ENCODE measurements around the gene AMACR.
"Not testable (repeated sequence)": the region's sequence is repeated elsewhere in the genome, so short reads cannot be mapped to it uniquely, and the experiment has no call there.

The AMACR gene

DNA sequence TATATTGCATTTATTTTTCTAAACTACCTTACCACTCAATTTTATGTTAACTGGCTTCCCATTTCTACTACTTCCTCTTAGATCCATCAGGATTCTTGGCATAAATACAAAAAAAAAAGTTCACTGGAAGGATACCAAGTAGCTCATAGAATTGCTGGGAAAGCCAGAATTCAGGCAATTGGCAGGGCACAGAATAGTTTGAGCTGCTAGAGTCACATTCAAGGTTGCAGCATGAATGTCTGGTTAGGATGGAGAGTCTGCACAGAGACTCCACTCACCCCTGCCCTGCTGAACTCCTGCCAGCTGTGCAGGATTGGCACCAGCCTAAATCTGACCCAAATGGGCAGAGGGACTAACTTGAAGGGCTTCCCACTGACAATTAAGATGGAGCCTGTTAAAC lies 4.9 kb upstream of the AMACR start:
- no peak for DNase-seq (ENCODE audit: low read depth)
- no peak overlapping the region for H3K4me3 ChIP-seq (ENCODE audit: low read depth, low read length)

GRCh38 chr5:34011536-34011935 lies 3.7 kb upstream of the AMACR start:
- no peak overlapping the region for H3K4me3 ChIP-seq (ENCODE audit: low read depth, low read length)
- no peak for DNase-seq (ENCODE audit: low read depth)

DNA sequence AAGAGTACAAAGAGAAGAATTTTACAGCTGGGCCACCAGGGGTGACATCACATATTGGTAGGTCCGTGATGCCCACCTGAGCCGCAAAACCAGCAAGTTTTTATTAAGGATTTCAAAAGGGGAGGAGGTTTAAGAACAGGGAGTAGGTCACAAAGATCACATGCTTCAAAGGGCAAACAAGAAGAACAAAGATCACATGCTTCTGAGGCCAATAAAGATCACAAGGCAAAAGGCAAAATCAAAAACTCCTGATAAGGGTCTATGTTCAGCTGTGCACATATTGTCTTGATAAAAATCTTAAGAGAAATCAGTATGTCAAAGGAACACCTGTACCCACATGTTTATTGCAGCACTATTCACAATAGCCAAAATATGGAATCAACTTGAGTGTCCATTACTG lies 2.3 kb upstream of the AMACR start:
- DNase-seq (ENCODE audit: low read depth), result not testable (repeated sequence)

GRCh38 chr5:34009610-34010009 lies 1.8 kb upstream of the AMACR start:
- no peak for DNase-seq (ENCODE audit: low read depth)

More for the DNA sequence above, 2.3 kb upstream of the AMACR start:
- not testable (repeated sequence) for H3K4me3 ChIP-seq (ENCODE audit: low read depth, low read length)

DNA sequence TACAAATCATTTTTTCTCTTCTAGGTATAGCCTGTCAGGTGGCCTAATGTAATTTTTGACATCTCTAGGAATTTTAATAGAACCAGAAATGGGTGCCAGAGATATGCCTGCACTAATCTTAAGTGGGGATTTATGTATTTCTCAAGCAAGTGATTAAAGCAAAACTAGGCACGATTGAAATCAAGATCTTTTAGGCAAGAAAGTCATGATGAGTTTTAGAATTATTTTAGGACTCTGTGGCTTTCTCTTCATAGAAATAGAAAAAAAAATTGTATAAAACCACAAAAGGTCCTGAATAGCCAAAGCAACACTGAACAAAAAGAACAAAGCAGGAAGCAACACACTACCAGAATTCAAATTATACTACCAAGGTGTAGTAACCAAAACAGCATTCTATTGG lies 952 bp upstream of the AMACR start:
- DNase-seq (ENCODE audit: low read depth), result no peak
- H3K4me3 ChIP-seq (ENCODE audit: low read depth, low read length), result peak overlapping the region; percentile 68

More at GRCh38 chr5:34009610-34010009, 1.8 kb upstream of the AMACR start:
- H3K4me3 ChIP-seq (ENCODE audit: low read depth, low read length), result no peak overlapping the region

- DNase-seq (ENCODE audit: low read depth), result no peak
- peak overlapping the region; percentile 68 for H3K4me3 ChIP-seq (ENCODE audit: low read depth, low read length)
Observed at GRCh38 chr5:34007201-34007620, 639 bp downstream of the AMACR start.

GRCh38 chr5:34005681-34006080 lies 2.2 kb downstream of the AMACR start:
- no peak for DNase-seq (ENCODE audit: low read depth)
- H3K4me3 ChIP-seq (ENCODE audit: low read depth, low read length), result no peak overlapping the region

DNA sequence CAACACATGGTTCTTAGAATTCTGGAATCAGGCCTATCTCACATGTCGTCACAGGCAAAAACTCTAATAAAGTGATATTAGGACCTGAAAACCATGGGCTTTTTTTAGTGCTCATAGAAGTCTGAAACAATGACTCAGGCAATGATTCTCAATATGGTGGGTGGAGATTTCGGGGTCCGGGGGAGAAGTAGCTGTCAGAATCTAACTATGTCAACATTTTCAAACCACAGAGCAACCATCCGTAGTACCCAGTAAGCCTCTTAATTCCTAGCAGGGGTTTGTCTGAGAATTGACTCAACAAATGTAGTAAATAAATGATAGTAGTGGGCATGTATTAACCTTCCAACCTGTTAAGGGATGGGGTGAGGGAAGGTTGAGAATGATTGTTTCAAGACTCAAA lies 2.6 kb downstream of the AMACR start:
- no peak overlapping the region for H3K4me3 ChIP-seq (ENCODE audit: low read depth, low read length)
- DNase-seq (ENCODE audit: low read depth), result no peak

GRCh38 chr5:34003941-34004340 lies 3.9 kb downstream of the AMACR start:
- no peak overlapping the region for H3K4me3 ChIP-seq (ENCODE audit: low read depth, low read length)
- DNase-seq (ENCODE audit: low read depth), result no peak

GRCh38 chr5:34002629-34003328 lies 5.1 kb downstream of the AMACR start:
- no peak overlapping the region for H3K4me3 ChIP-seq (ENCODE audit: low read depth, low read length)
- no peak for DNase-seq (ENCODE audit: low read depth)

DNA sequence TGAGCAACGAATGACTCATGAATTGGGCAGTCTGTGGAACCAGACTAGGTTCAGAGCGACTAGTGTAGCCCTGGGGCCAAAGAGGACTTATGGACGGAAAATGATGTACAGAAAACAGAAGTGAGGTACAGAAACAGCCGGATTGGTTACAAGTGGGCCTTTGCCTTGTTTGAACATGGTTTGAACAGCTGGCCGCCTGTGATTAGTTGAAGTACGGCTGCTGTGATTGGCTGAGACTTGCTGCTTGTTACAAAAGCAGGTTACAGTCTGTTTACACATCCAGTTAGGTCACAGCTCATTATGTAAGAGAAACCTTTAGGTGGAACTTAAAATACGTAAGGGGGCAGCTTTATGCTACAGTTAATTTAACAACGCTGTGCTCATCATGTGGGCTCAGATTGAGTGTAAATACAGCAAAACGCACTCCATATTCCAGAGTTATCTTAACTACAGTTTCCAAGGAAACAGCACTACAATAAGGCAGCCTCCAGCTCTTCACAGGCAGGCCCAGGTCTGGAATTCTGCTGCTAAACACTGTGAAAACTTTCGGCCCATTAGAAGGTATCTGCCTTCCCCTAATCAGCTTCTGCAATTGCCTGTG lies 6.5 kb downstream of the AMACR start:
- H3K4me3 ChIP-seq (ENCODE audit: low read depth, low read length), result no peak overlapping the region
- DNase-seq (ENCODE audit: low read depth), result no peak

DNA sequence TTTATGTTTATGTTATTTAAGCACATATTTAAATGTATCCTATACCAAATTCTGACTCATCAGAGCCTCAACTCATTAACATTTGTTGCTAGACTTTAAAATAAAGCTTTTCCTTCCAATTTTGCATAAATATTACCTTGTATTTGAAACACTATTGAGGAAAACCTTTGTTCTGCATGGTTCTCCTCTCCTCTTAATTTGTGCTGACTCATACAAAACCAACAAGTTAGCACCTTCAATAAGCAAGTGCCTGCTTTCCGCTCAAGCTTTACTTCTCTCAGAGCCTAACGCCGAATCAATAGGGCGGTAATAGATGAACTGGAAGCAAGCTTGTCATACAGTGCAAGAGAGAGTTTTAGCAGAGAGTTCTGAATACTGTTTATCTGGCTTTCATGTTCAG lies 7.9 kb downstream of the AMACR start:
- DNase-seq (ENCODE audit: low read depth), result no peak

GRCh38 chr5:33997331-33997983 lies 10.4 kb downstream of the AMACR start:
- peak; percentile 70 for DNase-seq (ENCODE audit: low read depth)
- no peak overlapping the region for H3K4me3 ChIP-seq (ENCODE audit: low read depth, low read length)

More for the DNA sequence above, 7.9 kb downstream of the AMACR start:
- no peak overlapping the region for H3K4me3 ChIP-seq (ENCODE audit: low read depth, low read length)

- DNase-seq (ENCODE audit: low read depth), result no peak
- no peak overlapping the region for H3K4me3 ChIP-seq (ENCODE audit: low read depth, low read length)
Observed at GRCh38 chr5:33995865-33996264, 12.0 kb downstream of the AMACR start.

- H3K4me3 ChIP-seq (ENCODE audit: low read depth, low read length), result no peak overlapping the region
- peak; percentile 56 for DNase-seq (ENCODE audit: low read depth)
Observed at GRCh38 chr5:33994845-33995244, 13.0 kb downstream of the AMACR start.

DNA sequence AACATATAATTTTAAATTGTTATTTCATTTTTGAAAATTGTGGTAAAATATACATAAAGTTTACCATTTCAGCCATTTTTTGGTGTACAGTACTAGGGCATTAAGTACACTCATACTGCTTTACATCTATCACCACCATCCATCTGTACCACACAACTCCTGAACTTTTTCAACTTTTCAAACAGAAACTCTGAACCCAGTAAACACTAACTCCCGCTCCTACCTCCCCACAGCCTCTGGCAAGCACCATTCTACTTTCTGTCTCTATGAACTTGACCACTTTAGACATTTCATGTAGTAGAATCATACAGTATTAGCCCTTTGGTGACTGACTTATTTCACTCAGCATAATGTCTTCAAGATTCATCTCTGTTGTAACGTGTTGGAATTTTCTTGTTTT lies 15.0 kb downstream of the AMACR start:
- no peak overlapping the region for H3K4me3 ChIP-seq (ENCODE audit: low read depth, low read length)
- no peak for DNase-seq (ENCODE audit: low read depth)

DNA sequence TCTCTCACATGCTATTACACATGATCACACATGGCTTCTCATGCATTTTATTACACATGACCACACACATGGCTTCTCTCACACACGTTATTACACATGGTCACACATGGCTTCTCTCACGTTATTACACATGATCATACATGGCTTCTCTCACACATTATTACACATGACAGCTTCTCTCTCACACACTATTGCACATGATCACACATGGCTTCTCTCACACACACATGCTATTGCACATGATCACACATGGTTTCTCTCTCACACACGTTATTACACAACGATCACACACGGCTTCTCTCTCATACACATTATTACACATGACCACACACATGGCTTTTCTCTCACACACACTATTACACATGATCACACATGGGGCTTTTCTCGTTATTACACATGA lies 22.4 kb downstream of the AMACR start:
- no peak overlapping the region for H3K4me3 ChIP-seq (ENCODE audit: low read depth, low read length)
- no peak for DNase-seq (ENCODE audit: low read depth)

DNA sequence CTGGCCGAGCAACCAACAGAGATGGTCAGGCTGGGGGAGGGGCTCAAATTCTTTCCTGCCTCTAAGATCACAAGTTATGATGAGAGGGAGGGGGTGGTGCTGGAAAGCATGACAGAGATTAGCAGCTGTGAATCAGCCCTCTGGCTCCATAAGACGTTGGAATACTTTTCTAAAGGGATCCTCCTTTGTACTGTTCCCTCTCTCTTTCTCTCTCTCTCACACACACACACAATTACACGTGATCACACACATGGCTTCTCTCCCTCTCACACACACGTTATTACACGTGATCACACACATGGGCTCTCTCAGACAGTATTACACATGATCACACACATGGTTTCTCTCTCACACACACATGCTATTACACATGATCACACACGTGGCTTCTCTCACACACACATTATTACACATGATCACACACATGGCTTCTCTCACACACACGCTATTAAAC lies 23.2 kb downstream of the AMACR start, which contains the start of gene SLC45A2:
SLC45A2 (minus strand) TSS at position 23 of the 454 bp plus-strand sequence. CDS start 110 bp downstream, outside the sequence.
- DNase-seq (ENCODE audit: low read depth), result no peak
- no peak within 1 kb of the TSS for H3K4me3 ChIP-seq (ENCODE audit: low read depth, low read length)

DNA sequence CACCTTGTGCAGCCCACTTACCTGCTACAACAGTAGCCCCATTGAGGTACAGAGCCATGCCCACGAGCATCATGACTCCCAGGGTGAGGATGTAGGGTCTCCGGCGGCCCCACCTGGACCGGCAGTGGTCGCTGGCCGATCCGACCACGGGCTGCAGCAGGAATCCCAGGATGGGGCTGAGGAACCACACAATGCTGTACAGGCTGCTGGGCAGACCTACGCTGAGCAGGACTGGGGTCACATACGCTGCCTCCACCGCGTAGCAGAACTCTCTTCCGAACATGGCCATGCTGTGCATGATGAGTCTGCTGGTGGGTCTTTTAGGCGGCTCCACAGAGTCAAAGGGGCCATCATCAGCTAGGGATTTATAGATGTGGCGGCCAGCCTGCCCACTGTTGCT lies 23.7 kb downstream of the AMACR start:
- H3K4me3 ChIP-seq (ENCODE audit: low read depth, low read length), result no peak overlapping the region
- DNase-seq (ENCODE audit: low read depth), result no peak

DNA sequence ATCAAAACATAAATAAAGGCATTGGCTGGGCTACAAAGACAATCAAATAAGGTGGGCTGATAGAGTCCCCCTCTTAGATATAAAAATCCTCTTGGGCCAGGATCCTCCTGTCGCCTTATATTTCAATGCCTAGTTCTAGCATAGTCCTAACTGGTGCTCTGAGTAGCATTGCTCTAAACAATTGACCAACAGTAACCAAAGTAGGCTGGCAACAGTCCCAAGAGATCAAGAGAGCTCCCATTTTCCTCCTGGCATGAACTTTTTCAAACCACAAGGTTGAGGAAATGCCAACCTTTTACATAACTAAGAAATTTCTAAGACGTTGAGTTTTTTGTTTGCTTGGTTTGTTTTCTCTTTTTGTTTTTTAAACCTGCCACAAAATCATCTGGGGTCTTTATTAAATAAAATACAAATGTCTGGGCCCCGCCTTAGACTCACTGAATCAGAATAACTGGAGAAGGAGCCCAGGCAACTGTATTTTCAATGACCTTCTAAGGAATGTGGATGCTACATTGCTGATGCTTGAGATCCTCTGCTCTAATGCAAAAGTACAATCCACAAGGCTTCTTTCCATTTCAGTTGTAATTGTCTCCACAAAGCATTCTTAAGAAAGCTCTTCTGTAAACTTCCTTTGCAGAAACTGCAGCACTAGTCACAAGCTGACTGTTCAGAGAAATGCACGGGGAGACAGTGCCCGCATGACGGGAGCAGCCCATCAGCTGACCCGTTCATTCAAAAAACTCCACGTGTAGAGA lies 26.3 kb downstream of the AMACR start:
- no peak overlapping the region for H3K4me3 ChIP-seq (ENCODE audit: low read depth, low read length)
- DNase-seq (ENCODE audit: low read depth), result no peak
